Epithelial cell of proximal tubule (primary cell): Measurements from ENCODE around the gene FAM170B. TPM values are rescaled to one million over a fixed set of nuclear protein-coding genes. Genes with fewer than 3 reads are reported as not detected.

Experiments used
- DNase-seq: peaks from one replicate; pipeline ENCODE4 v3.0.0-alpha.2; 2011; ENCODE audit warnings: low read depth
- H3K4me3 ChIP-seq: 2 replicates; pipeline ENCODE4 v1.5.1; 2011; ENCODE audit warnings: low read depth, mild to moderate bottlenecking, low read length
- total RNA-seq: library from RNA; depleted of rRNA; stranded (reverse); fragments of >200 nt; gene quantifications from 2 replicates; pipeline ENCODE4 v1.2.3, GENCODE V29; 2015
- TF ChIP-seq, protein P1 (sequence below): conservative IDR thresholded peaks from 2 replicates; pipeline ENCODE4 v1.5.1; 2012; ENCODE audit warnings: low read depth, mild to moderate bottlenecking, low read length

Gene FAM170B
- total RNA-seq, 1 donor from 2014 or later = not detected

DNA sequence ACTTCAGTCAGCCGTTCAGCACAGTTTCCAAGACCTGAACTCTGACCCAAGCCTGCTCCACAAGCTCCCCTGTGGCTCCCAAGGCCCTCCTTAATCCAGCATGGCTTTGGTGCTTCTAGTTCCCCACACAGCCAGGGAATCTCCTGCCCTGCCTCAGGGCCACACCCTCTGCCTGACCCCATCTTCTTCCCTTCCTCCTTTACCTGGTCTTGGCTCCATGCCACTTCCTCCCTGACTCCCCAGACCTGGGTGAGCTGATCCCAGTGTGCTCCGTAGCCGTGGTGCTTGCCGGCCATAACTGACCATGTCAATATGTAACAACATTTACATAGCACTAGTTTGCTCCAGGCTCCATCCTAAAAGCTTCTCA lies 34.3 kb upstream of the FAM170B start:
- no peak overlapping the region for H3K4me3 ChIP-seq
- TF ChIP-seq, protein P1, sequence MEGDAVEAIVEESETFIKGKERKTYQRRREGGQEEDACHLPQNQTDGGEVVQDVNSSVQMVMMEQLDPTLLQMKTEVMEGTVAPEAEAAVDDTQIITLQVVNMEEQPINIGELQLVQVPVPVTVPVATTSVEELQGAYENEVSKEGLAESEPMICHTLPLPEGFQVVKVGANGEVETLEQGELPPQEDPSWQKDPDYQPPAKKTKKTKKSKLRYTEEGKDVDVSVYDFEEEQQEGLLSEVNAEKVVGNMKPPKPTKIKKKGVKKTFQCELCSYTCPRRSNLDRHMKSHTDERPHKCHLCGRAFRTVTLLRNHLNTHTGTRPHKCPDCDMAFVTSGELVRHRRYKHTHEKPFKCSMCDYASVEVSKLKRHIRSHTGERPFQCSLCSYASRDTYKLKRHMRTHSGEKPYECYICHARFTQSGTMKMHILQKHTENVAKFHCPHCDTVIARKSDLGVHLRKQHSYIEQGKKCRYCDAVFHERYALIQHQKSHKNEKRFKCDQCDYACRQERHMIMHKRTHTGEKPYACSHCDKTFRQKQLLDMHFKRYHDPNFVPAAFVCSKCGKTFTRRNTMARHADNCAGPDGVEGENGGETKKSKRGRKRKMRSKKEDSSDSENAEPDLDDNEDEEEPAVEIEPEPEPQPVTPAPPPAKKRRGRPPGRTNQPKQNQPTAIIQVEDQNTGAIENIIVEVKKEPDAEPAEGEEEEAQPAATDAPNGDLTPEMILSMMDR = no peak
- DNase-seq = no peak

DNA sequence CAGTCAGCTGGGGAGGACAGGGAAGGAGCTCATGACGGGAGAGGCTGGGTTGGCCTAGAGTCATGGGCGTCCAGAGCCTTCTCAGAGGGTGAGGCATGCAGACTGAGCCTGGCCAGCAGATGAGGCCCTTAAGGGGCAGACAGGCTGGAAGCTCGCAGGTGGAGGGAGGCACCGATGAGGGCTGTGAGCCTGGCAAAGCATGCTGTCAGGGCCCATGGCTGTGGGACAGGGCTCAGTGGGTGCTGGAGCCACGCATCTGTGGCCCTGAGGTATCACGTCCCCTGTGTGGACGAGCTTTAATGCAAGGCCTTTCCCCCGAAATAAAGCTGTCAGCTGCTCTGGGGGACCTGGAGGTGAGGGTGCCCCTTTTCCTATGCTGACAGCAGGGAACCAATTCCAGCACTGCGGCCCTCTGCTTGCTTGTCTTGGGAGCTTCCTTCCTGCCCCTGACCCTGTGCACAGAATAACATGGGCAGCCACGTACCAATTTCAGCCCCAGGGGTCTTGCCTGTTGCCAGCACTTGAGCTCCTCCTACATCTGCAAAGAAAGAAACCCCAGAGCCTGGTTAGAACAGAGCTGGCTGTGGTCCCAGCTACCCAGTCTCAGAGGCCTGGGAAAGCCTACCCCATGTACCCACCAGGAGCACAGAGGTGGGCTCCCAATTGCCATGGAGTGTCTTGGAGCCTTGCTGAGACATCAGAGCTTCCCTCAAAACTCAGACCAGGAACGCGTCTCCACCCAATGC lies 33.8 kb upstream of the FAM170B start:
- DNase-seq = no peak
- TF ChIP-seq, protein P1 = no peak
- H3K4me3 ChIP-seq = no peak overlapping the region

DNA sequence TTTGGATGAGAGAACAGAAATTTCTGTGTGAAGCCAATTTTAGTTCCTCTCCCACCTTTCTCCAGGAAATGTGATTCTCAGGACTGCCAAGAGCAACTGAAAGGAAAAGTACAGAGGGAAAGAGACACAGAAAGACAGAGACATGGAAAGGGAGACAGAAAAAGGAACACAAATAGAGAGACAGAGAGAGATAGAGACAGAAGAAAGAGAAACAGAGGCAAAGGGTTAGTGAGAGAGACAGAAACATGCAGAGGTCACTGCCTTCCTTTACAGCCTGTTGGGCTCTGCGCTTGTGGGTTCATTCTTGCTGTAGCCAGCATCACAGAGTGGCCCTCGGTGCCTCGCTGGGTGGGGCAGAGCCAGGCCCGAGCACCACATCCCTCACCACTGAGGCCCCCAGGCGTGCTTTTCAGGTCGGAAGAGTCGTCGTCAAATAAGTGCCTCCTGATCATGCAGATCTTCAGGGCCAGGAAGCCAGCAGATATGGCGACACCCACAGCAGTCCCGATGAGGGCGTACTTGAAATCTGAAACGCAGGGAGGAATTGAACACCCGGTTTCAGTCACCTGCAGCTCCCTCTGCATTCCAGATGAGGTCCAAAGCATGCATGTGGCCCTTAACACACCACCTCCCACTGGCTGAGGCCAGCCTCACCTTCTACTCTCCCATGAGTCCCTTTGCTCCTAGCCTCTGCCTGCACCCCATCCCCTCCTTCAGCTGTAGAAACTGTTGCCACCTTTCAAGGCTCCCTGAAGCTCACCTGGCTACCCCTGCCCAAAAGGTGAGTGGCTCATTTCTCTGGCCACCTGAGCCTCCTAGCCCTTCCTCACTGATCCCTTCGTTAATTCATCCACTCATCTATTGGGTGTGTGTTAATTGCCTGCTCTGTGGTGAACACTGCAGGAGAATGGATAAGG lies 32.9 kb upstream of the FAM170B start:
- no peak for DNase-seq
- TF ChIP-seq, protein P1 = no peak

DNA sequence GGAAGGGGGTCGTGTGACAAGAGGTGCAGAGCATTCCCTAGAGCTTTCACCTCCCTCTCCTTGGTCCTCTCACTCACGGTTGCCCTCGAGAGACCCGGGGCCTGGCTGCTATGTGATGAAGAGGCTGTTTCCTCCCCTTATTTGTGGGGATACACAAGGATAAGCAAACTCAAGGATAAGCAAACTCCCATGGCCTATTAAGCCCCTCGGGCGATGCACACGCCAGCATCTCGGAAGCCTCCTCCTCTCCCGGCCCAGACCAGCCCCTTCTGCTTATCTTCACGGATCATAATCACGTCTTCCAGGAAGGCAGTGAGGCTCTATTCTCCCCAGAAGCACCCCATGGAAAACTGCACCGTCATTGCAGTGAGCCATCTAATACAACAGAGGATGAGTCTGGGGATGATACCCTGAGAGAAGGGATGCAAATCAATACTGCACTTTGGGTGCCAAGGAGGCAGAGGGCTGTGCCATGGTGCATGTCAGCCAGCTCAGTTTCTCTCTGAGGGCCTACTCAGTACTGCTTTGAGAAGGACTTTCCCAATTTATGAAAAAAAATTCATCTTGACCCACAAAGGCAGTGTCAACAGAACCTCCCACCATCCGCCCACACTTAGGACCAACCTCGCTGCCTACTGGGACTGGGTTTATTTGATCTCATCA lies 32.1 kb upstream of the FAM170B start:
- TF ChIP-seq, protein P1 = no peak
- H3K4me3 ChIP-seq = no peak overlapping the region

More for the DNA sequence above, 32.9 kb upstream of the FAM170B start:
- H3K4me3 ChIP-seq = no peak overlapping the region

DNA sequence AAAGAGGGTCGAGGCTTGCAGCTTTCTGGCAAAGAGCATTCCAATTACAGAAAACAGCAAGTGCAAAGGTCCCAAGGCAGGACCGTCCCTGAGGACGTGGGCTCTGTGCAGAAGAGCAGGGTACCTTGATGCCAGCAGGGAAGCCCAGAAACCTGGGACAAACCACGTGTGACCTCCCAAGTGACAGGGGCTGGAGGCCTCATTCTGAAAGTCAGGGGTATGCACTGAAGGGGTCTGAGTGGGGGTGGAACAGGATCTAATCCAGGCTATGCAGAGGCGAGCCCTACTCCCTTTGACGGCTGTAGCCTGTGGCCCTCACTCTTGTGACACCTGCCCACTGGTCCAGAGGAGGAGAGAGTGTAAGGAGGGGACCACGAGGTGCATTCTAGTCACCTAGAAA lies 31.4 kb upstream of the FAM170B start:
- TF ChIP-seq, protein P1 = no peak
- no peak overlapping the region for H3K4me3 ChIP-seq
- no peak for DNase-seq

More for the DNA sequence above, 32.1 kb upstream of the FAM170B start:
- no peak for DNase-seq

DNA sequence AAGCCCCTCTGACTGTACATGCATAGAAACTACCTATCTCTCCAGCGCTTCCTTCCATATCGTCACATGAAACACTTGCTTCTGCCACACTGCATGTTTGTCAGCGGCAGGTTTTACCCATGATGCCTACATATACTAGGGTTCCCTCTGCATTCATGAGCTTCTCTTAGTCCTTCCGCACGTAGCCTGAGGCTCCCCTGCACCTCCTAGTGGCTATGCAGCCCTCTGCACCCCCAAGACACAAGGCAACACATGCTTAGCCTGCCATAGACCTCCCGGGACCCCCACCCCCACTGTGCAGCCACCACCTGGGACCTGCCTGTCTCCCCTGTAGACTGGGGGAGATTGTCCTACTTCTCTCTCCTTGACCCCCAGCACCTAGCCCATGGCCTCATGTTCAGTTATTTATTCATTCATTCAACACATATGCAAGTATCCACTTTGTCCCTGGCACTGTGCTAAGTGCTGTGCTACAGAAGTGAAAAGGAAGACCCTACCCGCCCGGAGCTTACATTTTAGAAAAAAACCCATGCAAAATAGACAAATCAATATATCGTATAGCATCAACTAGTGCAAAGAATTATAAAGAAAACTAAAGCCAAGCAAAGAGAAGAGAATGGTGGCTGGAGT lies 30.9 kb upstream of the FAM170B start:
- no peak overlapping the region for H3K4me3 ChIP-seq
- no peak for DNase-seq
- TF ChIP-seq, protein P1 = peak; percentile 88
